Suprapubic skin (tissue), 4 donors: ENCODE measurements around the gene MALRD1. TPM values are rescaled to one million over a fixed set of nuclear protein-coding genes. Genes with fewer than 3 reads are reported as not detected.

Experiments used
- DNase-seq, 2 donors: peaks; one replicate each; pipeline ENCODE4 v3.0.0-alpha.2; 2019; ENCODE audit warnings: low spot score in 2 of 2
- H3K27ac ChIP-seq: fragments of 200-600 bp; sonication (generic); one replicate; pipeline ENCODE4 v1.5.1; 2019
- H3K27me3 ChIP-seq: fragments of 200-600 bp; sonication (generic); one replicate; pipeline ENCODE4 v1.5.1; 2019
- H3K36me3 ChIP-seq: fragments of 200-600 bp; sonication (generic); one replicate; pipeline ENCODE4 v1.5.1; 2019
- H3K4me1 ChIP-seq: fragments of 200-600 bp; sonication (generic); one replicate; pipeline ENCODE4 v1.5.1; 2019
- H3K4me3 ChIP-seq: fragments of 200-600 bp; sonication (generic); one replicate; pipeline ENCODE4 v1.5.1; 2019; ENCODE audit warnings: mild to moderate bottlenecking
- H3K9me3 ChIP-seq: fragments of 200-600 bp; sonication (generic); one replicate; pipeline ENCODE4 v1.5.1; 2019
- CTCF ChIP-seq, 2 donors: fragments of 200-600 bp in 1 of 2; fragments of 450-650 bp in 1 of 2; sonication (generic) in 1 of 2; IDR thresholded peaks; one replicate each; pipeline ENCODE4 v1.5.1; 2016 to 2019; ENCODE audit warnings: antibody characterized with exemption in 2 of 2, mild to moderate bottlenecking in 1 of 2, moderate library complexity in 1 of 2
- EP300 ChIP-seq: sonication (generic); formaldehyde crosslinking; IDR thresholded peaks from one replicate; pipeline ENCODE4 v1.6.1; 2017; ENCODE audit warnings: antibody characterized with exemption
- POLR2A ChIP-seq, 2 donors: fragments of 450-650 bp; IDR thresholded peaks; one replicate each; pipeline ENCODE4 v1.6.1; 2017; ENCODE audit warnings: antibody characterized with exemption in 2 of 2, mild to moderate bottlenecking in 2 of 2, moderate library complexity in 2 of 2
- POLR2AphosphoS5 ChIP-seq, 3 donors: sonication (generic); formaldehyde crosslinking; IDR thresholded peaks; one replicate each; pipeline ENCODE4 v1.6.1; 2017; ENCODE audit warnings: antibody characterized with exemption in 3 of 3
- WGBS: methylation state at CpG from one replicate; pipeline ENCODE4 v1.1.5; 2018; 5-methylcytosine and 5-hydroxymethylcytosine counted together
- total RNA-seq, 4 donors: library from RNA; depleted of rRNA; stranded (reverse); fragments of >200 nt; gene quantifications; one replicate each; pipeline ENCODE4 v1.1.0, GENCODE V29; 2016

Gene MALRD1
- total RNA-seq, 4 donors from 2014 or later, result 0.23 to 0.80 (median 0.31) TPM; not detected in 1

GRCh38 chr10:19561181-19561580, 512.6 kb downstream of the MALRD1 start:
- TF ChIP-seq POLR2AphosphoS5 (IDR thresholded peaks at IDR 0.05), result no peak
- TF ChIP-seq POLR2A (IDR thresholded peaks at IDR 0.05), result no peak
- no peak for TF ChIP-seq CTCF (IDR thresholded peaks at IDR 0.05)
- TF ChIP-seq EP300, result no peak
- 88% methylated on average over 1 of the region's 1 CpG for WGBS
- no peaks in the 10 kb centered on the region for H3K27me3 ChIP-seq
- H3K4me3 ChIP-seq, result no peak overlapping the region
- no peak for DNase-seq
- H3K27ac ChIP-seq, result peak overlapping the region; percentile 79
- no peaks in the 10 kb centered on the region for H3K4me1 ChIP-seq
- H3K36me3 ChIP-seq, result no peaks in the 10 kb centered on the region
- no peaks in the 10 kb centered on the region for H3K9me3 ChIP-seq

DNA sequence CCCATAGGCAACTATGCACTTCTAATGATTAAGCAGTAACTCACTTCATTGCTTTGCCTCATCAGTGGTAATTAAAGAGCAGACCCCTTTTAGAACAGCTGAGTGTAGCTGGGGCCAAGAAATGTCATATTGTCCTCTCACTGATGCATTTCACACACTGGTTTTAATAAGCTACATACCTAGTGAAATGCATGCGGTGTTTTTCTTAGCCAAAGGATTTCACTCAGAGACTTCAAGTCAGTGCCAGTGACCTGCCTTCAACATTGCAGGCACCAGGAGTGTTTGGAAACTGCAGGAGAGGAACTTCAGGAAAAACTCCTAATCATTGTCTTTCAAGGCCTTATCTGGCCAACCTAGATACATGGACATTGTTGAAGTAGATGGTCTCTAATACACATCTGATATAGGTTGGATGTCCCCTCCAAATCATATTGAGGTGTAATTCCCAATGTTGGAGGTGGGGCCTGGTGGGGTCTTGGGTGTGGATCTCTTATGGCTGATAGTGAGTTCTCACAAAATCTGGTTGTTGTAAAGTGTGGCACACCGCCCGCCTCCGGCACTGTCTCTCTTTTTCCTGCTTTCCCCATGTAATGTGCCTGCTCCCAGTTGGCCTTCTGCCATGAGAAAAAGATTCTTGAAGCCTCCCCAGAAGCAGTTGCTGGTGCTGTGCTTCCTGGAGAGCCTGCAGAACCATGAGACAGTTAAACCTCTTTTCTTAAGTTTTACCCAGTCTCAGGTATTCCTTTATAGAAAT, 515.0 kb downstream of the MALRD1 start:
- no peak overlapping the region for H3K4me3 ChIP-seq
- H3K4me1 ChIP-seq, result no peaks in the 10 kb centered on the region
- H3K9me3 ChIP-seq, result no peaks in the 10 kb centered on the region
- 81% methylated on average over 4 of the region's 4 CpGs for WGBS
- TF ChIP-seq CTCF (IDR thresholded peaks at IDR 0.05), result no peak
- no peak for TF ChIP-seq POLR2A (IDR thresholded peaks at IDR 0.05)
- no peak for TF ChIP-seq POLR2AphosphoS5 (IDR thresholded peaks at IDR 0.05)
- no peak for TF ChIP-seq EP300
- DNase-seq, result no peak
- no peaks in the 10 kb centered on the region for H3K27me3 ChIP-seq
- H3K36me3 ChIP-seq, result no peaks in the 10 kb centered on the region
- H3K27ac ChIP-seq, result no peak overlapping the region

DNA sequence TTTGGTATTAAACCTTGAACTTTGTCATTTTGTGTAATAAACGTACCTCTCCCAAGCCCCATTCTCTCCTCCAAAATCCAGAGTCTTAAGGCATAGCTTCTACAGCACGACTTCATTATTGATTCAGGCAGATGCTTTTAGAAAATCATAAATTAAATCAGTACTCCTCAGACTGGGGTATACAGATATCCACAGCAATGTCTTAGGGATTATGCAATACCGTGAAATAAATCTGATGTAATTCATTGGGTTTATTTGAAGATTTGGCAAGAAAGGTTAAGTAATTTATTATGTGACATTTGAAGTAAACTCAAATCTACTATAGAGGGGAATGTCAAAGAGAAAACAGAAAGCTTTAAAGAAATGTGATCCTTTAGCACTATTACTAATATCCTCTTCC, 521.5 kb downstream of the MALRD1 start:
- Histone ChIP-seq H3K4me1 (no peaks in the 10 kb centered on the region), H3K36me3 (no peaks in the 10 kb centered on the region), H3K9me3 (no peaks in the 10 kb centered on the region), H3K4me3 (no peak overlapping the region), H3K27me3 (no peaks in the 10 kb centered on the region), H3K27ac (peak overlapping the region; percentile 23)
- WGBS, result 32% methylated on average over 3 of the region's 3 CpGs
- no peak for DNase-seq
- TF ChIP-seq POLR2A (IDR thresholded peaks at IDR 0.05), result no peak
- no peak for TF ChIP-seq CTCF (IDR thresholded peaks at IDR 0.05)
- no peak for TF ChIP-seq EP300
- no peak for TF ChIP-seq POLR2AphosphoS5 (IDR thresholded peaks at IDR 0.05)

GRCh38 chr10:19570991-19571390, 522.4 kb downstream of the MALRD1 start:
- DNase-seq, result no peak
- Histone ChIP-seq H3K27ac (peak overlapping the region; percentile 67), H3K27me3 (no peaks in the 10 kb centered on the region), H3K36me3 (no peaks in the 10 kb centered on the region), H3K4me1 (no peaks in the 10 kb centered on the region), H3K9me3 (no peaks in the 10 kb centered on the region), H3K4me3 (peak overlapping the region; percentile 0)
- 49% methylated on average over 1 of the region's 1 CpG for WGBS
- TF ChIP-seq POLR2A (IDR thresholded peaks at IDR 0.05), result no peak

DNA sequence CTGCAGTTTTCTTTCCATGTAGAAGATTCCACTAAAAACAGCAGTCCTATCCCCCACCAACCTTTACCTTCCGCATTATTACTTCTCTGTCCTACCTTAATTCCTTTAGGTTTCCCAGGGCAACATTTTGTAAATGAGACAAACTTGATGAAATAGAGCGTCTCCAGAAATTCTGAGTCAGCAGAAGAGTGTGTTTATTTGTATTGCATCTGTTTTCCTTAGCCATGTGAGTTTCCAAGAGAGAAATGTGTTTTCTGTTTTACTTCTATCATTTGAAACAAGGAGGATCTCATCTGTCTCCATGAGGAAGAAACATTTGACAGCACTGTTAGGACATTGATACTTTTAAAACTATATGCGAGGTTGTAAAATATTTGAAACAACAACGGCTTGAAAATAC, 523.5 kb downstream of the MALRD1 start:
- H3K4me1 ChIP-seq, result no peaks in the 10 kb centered on the region
- peak overlapping the region; percentile 67 for H3K27ac ChIP-seq
- no peak for DNase-seq
- H3K27me3 ChIP-seq, result no peaks in the 10 kb centered on the region
- H3K36me3 ChIP-seq, result no peaks in the 10 kb centered on the region
- WGBS, result 72% methylated on average over 4 of the region's 4 CpGs
- no peak for TF ChIP-seq POLR2A (IDR thresholded peaks at IDR 0.05)
- TF ChIP-seq EP300, result no peak
- TF ChIP-seq POLR2AphosphoS5 (IDR thresholded peaks at IDR 0.05), result no peak
- TF ChIP-seq CTCF (IDR thresholded peaks at IDR 0.05), result no peak
- no peaks in the 10 kb centered on the region for H3K9me3 ChIP-seq
- peak overlapping the region; percentile 0 for H3K4me3 ChIP-seq
